Stomach (tissue), 4 donors: Measurements from ENCODE around the gene CALHM4.

ENCODE experiments used
- CTCF ChIP-seq, 7 experiments: fragments of 450-650 bp in 4 of 7; fragments of 200-600 bp in 3 of 7; sonication (generic) in 3 of 7; IDR thresholded peaks; one replicate each; pipeline ENCODE4 v1.5.1; 2016 to 2019; ENCODE audit warnings: antibody characterized with exemption in 7 of 7, control low read depth in 2 of 7, mild to moderate bottlenecking in 1 of 7
- EP300 ChIP-seq: sonication (generic); formaldehyde crosslinking; IDR thresholded peaks from one replicate; pipeline ENCODE4 v1.6.1; 2017; ENCODE audit warnings: antibody characterized with exemption
- POLR2A ChIP-seq, 4 donors: fragments of 450-650 bp; IDR thresholded peaks; one replicate each; pipeline ENCODE4 v1.6.1; 2016; ENCODE audit warnings: antibody characterized with exemption in 4 of 4, control low read depth in 2 of 4, mild to moderate bottlenecking in 1 of 4, moderate library complexity in 1 of 4

- no peak for TF ChIP-seq EP300
- TF ChIP-seq CTCF (IDR thresholded peaks at IDR 0.05), result no peak
- TF ChIP-seq POLR2A (IDR thresholded peaks at IDR 0.05), result no peak
Observed at GRCh38 chr6:116530436-116530835, 23.1 kb upstream of the CALHM4 start.
